ENCODE results near the gene TMEM108. TPM values are rescaled to one million over a fixed set of nuclear protein-coding genes. Genes with fewer than 3 reads are reported as not detected.

The TMEM108 gene
- total and polyA plus RNA-seq, 2 experiments from 2014 or later = 7.4 to 15.3 TPM

GRCh38 chr3:133381346-133382109 is 343.3 kb downstream of the TMEM108 start:
- DNase-seq (ENCODE audit: low spot score) (no peak), ATAC-seq (no peak)
- Histone ChIP-seq H3K4me2 (no peak overlapping the region), H3K36me3 (ENCODE audit: insufficient read depth) (no peaks in the 10 kb centered on the region), H3K27me3 (ENCODE audit: insufficient read depth) (no peaks in the 10 kb centered on the region), H3K4me1 (ENCODE audit: insufficient read depth) (no peaks in the 10 kb centered on the region; the same call in 1 of the 2 replicates), H3K27ac (ENCODE audit: low read depth) (no peak overlapping the region), H3K9me2 (ENCODE audit: insufficient read depth) (no peaks in the 10 kb centered on the region), H3F3A (replicated peaks; ENCODE audit: low read depth) (no peaks in the 10 kb centered on the region), H3K79me2 (replicated peaks; ENCODE audit: insufficient read depth) (no peaks in the 10 kb centered on the region), H4K20me1 (replicated peaks; ENCODE audit: insufficient read depth) (no peaks in the 10 kb centered on the region), H2AFZ (no peak overlapping the region), H3K4me3 (no peak overlapping the region)
- peak overlapping the region; percentile 40; the same call in 1 of the 2 replicates for H3K27ac Mint-ChIP-seq
- H3K4me1 Mint-ChIP-seq = peaks cover 13% of the 10 kb centered on the region; the same call in 1 of the 3 replicates
- H3K36me3 Mint-ChIP-seq (ENCODE audit: low read depth) = peaks cover 5% of the 10 kb centered on the region; the same call in 1 of the 3 replicates
- H3K4me3 Mint-ChIP-seq = no peak overlapping the region
- no peak for TF ChIP-seq NANOG (IDR thresholded peaks at IDR 0.05; ENCODE audit: borderline replicate concordance)
- TF ChIP-seq CTCF (conservative IDR thresholded peaks at IDR 0.05; ENCODE audit: low read depth in 2 of 2) = no peak
- no peak for TF ChIP-seq ETS1 (IDR thresholded peaks at IDR 0.05)
- no peak for TF ChIP-seq CREB1 (CRISPR knock-in tag; IDR thresholded peaks at IDR 0.05; ENCODE audit: low read depth)
- no peak for TF ChIP-seq EZH2phosphoT487 (IDR thresholded peaks at IDR 0.05; ENCODE audit: unreplicated experiment)
- TF ChIP-seq ZNF462 (CRISPR knock-in tag; IDR thresholded peaks at IDR 0.05) = no peak
- no peak for TF ChIP-seq EZH2 (IDR thresholded peaks at IDR 0.05; ENCODE audit: low read depth, unreplicated experiment)
- H3K9me3 Mint-ChIP-seq = no peaks in the 10 kb centered on the region
- peaks cover 2% of the 10 kb centered on the region for H3K27me3 Mint-ChIP-seq (ENCODE audit: insufficient read depth, low read depth, poor library complexity)
